Right lobe of liver (tissue), 4 donors: ENCODE results near the gene CDH4.

Experiments used
- POLR2A ChIP-seq: fragments of 450-650 bp; IDR thresholded peaks from one replicate; pipeline ENCODE4 v1.6.1; 2017; ENCODE audit warnings: antibody characterized with exemption, mild to moderate bottlenecking
- TF ChIP-seq, protein P1 (sequence below), 4 donors: fragments of 200-600 bp in 3 of 4; fragments of 450-650 bp in 1 of 4; IDR thresholded peaks; one replicate each; pipeline versions ENCODE4 v1.5.1 to v1.8.0; 2016 to 2022; ENCODE audit warnings: antibody characterized with exemption in 4 of 4, mild to moderate bottlenecking in 2 of 4
- donor health status: DM: no; HTN: no; CAD: no.
- donor health status: DM: no; HTN: no; CAD: no.
- donor health status: DM: no; HTN: yes; CAD: no.

DNA sequence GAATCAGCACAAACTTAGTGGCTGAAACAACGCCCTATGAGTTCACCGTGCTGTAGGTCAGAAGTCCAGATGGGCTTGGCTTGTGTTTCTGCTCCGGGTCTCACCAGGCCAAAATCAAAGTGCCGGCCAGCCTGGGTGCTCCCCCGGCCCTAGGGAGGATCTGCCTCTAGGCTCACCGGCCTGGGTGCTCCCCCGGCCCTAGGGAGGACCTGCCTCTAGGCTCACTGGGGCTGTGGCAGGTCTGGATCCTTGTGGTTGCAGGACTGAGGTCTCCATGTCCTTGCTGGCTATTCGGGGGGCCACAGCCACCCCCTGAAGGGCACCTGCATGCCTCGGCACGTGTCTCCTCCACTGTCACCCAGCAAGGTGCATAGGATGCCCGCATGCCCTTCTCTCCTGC lies 597.3 kb downstream of the CDH4 start:
- TF ChIP-seq POLR2A = no peak
- TF ChIP-seq, protein P1, sequence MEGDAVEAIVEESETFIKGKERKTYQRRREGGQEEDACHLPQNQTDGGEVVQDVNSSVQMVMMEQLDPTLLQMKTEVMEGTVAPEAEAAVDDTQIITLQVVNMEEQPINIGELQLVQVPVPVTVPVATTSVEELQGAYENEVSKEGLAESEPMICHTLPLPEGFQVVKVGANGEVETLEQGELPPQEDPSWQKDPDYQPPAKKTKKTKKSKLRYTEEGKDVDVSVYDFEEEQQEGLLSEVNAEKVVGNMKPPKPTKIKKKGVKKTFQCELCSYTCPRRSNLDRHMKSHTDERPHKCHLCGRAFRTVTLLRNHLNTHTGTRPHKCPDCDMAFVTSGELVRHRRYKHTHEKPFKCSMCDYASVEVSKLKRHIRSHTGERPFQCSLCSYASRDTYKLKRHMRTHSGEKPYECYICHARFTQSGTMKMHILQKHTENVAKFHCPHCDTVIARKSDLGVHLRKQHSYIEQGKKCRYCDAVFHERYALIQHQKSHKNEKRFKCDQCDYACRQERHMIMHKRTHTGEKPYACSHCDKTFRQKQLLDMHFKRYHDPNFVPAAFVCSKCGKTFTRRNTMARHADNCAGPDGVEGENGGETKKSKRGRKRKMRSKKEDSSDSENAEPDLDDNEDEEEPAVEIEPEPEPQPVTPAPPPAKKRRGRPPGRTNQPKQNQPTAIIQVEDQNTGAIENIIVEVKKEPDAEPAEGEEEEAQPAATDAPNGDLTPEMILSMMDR (IDR thresholded peaks at IDR 0.05) = no peak
